ENCODE results near the gene RNF213.

- TF ChIP-seq CTCF (IDR thresholded peaks at IDR 0.05; ENCODE audit: low read depth, low read length), result no peak
- no peak for TF ChIP-seq EZH2phosphoT487 (IDR thresholded peaks at IDR 0.05; ENCODE audit: low read depth)
These were observed 132.7 kb downstream of the RNF213 start for GRCh38 chr17:80393241-80393890.

Data from OCI-LY3 (cell line).